ENCODE results near the gene PIK3AP1.
"Not testable (repeated sequence)": the region's sequence is repeated elsewhere in the genome, so short reads cannot be mapped to it uniquely, and the experiment has no call there.

PIK3AP1 gene

DNA sequence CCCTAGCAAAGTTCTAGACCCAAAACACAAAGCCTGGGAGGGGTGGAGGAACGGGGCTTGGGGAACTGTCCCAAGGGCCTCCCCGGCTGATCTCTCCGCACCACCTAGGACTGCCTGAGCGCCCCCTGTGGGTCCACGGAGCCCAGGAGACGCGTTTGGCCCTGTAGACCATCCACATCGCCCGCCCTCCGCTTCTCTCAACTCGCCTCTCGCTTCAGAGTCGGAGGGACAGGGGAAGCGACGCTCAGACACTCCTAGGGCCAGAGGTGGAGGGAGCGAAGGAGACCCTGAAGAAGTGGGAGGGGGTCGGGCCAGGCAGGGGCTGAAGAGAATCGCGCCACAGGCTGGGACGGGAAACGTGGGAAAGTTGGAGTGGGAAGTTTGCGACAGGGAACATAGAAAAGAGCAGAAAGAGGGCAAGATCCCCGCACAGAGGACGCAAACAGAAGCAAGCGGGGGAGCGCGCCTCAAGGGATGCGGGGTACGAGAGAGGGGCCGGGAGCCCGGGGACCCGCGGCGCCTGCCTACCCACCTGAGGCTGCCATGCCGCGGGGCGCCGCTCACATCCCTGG lies 378 bp downstream of the PIK3AP1 start:
- DNase-seq = peak; percentile 53

DNA sequence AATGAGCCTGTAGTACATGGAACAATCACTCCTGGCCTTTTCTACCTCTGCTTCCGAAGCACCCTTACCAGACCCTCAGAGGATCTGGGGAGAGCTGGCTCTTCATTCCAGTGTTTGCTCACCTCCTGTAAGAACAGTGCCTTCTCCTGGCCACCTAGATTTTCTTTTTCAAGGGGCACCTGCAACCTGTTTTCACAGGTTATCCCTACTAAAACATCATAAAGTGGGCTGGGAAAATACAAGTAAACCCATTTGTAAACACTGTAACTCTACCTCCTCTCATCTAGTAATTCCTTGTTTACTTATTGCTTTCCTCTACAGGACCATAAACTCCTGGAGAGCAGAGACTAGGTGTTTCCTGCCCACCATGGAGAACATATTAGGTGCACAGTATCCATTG lies 1.1 kb downstream of the PIK3AP1 start:
- DNase-seq = no peak

DNA sequence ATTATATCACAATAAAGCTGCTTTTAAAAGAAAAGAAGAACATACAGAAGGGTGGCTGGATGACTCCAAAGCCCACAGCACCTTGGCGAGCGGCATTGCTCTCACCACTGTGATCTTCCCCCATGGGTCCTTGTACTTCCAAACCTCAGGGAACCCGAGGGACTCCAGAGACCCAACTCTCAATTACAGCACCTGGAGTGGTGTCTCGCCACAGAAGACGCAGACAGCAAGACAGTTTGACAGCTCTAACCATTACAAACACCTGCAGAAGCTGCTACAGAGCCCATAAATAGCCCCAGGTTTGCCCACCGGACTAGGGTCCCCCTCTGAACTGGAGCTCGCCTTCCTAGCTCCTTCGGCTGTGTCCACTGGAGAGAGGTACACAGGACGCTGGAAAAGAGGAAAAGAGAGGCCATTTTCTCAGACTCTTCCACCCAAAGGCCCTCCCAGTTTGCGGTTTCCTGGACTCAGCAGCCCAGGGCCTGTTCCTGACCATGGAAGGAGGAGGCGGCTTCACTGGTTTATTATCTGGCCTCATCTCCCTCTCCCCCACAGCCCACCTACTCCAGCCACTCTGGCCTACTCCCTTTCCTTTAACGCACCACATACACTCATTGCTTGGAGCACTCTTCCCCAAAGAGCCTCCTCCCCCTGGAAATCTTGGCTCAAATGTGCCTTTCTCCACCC lies 1.9 kb downstream of the PIK3AP1 start:
- DNase-seq = no peak

DNA sequence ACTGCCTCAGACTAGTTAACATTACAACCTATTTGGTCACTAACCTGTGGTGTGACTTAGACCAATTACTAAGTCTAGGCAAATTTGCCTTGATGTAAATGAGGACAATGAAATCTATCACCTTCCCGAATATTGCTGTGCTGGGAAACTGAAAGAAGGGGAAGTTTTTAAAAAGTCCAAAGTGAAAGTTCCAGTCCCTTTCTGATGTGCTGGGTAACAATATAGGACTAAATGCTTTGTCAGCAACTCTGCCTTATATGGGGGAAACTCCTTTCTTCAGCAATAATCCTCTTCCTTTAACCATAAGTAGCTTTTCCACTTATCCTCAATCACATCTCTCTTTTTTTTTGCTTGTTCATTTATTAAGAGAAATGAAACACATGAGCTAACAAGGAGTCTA lies 3.9 kb downstream of the PIK3AP1 start:
- DNase-seq = no peak

DNA sequence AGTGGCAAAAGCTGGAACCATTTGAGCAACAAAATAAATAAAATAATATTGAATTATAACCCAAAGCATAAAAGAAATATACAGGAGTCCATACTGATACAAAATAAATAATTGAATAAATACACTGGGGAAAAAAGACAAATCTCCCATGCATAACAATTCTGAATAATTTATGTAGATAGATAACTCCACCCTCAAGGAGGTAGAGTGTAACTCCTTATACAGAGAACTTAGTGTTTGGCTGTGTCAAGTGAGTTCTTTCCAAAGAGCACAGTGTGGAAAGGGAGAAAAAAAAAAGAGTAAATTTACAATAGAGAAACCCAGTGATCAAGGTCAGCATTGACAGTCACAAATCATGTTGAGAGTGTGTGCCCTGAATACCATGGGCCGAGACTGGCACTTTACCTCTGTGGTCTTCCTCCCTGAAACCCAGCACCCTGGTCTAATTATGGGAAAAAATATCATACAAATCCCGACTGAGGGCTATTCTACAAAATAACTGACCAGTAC lies 5.5 kb downstream of the PIK3AP1 start:
- no peak for DNase-seq

DNA sequence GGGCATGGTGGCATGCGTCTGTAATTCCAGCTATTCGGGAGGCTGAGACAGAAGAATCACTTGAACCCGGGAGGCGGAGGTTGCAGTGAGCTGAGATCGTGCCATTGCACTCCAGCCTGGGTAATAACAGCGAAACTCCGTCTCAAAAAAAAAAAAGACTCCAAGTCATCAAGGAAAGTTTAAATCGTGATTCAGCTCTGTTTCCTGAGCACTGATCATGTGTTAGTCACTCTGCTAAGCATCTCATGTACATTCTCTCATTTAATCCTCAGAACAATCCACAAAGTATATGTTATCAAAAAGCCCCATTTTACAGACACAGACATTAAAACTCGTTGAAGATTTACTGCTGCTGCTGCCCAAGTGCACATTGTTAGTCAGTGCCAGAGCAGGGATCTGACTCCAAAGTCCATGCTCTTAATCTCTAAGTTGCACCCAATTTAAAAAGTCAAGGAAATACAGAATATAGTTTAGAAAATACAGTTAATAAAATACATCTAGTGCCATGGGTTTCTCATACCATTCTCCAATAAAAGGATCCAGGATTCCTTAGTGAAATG lies 6.2 kb downstream of the PIK3AP1 start:
- no peak for DNase-seq

DNA sequence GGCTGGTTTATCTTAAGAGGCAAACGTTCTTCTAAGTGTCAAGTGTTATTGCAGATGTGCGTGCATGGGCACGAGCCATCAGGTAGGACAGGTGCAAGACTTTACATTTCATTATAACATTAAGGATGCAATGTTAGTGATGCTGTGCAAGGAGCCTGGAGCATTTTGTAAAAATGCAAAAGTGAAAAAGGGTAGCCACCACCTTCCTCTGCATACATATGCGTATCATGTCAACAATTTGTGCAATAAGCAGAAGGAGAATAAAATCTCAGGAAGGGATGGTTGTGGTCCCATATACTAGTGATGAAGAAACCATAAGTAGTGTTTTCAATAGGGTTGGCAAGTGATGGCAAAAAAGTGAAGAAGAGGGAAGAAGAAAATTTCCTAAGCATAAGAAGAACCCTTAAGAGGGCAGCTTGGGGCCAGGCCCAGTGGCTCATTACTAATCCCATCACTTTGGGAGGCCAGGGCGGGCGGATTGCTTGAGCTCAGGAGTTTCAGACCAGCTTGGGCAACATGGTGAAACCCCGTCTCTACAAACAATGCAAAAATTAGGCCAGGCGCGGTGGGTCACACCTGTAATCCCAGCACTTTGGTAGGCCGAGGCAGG lies 7.5 kb downstream of the PIK3AP1 start:
- no peak for DNase-seq

DNA sequence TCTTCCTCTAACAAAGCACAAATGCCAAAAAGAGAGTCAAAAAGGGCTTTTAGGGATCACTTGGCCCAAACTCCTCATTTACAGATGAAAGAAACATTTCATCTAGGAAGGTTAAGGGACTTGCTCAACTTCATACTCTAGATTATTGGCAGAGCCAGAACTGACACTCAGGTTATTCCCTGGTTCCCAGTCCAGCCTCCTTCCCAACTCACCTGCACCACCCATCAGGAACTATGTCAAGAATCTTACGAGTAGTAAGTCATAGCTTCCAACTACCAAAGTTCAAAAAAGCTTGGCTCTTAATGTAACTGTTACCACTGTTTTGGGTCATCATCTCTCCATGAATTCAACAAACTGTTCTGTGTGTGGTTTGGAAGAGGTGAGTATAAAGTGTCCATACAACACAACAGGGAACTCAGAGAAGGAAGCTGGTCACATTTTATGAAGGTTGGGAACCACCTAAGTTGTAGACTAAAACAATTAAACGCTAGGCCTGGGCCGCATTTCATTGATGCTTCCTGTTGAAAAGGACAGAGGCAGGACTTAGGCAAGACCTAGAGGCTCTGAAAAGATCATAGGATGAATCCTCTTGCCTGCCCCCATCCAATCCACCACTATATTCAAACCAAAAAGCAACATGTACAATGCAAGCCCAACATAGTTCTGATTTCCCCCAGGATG lies 9.1 kb downstream of the PIK3AP1 start:
- no peak for DNase-seq

DNA sequence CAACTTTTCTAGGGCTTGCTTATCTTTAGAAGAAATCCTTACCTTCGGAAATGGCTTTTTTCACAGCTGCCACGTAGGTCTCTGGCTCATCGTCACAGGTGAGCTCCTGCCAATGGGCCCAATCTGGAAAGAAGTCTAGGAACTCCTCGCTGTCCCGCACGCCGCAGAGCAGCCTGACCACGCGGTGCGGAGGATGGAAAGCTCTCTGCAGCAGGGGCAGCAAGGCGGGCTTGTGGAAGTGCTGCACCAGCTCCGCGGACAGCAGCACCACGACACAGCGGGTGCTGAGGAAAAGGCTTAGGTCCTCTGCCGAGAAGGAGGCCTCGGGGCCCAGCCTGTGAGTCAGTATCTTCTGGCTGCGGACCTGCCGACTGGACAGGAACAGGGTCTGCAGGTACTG lies 10.8 kb downstream of the PIK3AP1 start:
- DNase-seq = no peak

DNA sequence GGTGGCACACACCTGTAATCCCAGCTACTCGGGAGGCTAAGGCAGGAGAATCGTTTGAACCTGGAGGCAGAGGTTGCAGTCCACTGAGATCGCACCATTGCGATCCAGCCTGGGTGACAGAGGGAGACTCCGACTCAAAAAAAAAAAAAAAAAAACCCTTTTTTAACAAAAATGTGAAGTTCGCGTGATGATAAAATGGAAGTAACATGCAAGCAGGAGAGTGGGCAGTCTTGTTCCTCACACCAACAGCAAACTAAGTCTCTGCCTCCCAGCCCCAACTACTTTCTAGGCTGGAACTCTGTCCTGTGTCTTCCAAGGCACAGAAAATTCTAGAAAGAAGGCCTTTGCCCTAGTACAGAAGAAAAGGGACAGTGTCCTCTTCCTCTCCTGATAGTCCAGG lies 11.3 kb downstream of the PIK3AP1 start:
- no peak for DNase-seq

DNA sequence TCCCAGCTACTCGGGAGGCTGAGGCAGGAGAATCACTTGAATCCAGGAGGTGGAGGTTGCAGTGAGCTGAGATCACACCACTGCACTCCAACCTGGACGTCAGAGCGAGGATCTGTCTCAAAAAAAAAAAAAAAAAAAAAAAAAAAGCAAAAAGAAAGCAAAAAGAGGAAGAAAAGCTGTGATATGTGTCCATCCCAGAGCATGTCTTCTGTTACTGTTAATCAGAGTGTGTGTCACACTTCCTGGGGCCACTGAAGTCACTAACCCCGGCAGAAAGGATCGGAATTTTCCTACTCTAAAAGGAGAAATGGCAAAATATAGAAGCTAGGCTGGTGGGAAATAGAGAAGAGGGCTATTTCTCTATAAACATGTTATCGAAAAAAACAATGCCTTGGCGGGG lies 11.9 kb downstream of the PIK3AP1 start:
- no peak for DNase-seq

DNA sequence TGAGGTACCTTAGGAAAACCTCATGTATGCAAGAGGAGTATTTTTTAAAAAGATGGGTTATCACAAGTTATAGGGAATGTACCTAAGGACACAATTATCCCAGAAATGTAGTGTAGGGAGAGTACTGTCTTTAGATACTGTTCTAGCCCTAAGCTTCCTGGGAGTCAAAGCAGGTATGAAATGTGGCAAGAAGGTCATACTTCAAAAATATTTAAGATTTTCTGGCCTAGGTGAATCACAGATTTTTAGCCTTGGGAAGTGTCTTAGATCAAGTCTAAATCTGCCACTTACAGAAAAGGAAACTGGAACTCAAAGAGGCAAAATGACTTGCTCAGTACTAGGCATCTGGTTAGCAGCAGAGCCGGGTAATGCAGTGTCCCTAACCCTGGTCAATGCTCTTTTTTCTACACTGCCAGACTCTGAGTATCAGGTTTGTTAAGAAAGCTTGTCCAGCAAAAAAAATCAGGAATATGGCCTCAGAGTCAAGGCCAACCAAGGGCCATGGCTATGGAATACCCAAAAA lies 13.9 kb downstream of the PIK3AP1 start:
- DNase-seq = no peak

DNA sequence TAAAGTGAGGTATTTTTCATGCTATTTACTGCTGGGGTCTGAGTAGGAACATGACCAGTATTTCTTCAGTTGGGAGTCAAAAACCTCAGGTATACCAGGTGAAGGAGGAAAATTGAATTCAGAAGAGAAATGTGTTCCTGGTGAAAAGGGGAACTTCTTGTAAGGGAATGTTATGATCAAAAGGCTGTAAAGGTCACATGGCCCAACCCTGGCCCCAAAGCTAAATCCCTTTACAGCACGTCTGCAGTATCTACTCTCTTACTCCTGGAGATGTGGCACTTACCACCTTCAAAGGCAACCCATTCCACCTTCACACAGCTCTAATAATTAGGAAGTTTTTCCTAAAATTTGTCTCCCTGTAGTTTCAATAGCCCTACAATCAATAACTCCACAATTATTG lies 15.2 kb downstream of the PIK3AP1 start:
- no peak for DNase-seq

DNA sequence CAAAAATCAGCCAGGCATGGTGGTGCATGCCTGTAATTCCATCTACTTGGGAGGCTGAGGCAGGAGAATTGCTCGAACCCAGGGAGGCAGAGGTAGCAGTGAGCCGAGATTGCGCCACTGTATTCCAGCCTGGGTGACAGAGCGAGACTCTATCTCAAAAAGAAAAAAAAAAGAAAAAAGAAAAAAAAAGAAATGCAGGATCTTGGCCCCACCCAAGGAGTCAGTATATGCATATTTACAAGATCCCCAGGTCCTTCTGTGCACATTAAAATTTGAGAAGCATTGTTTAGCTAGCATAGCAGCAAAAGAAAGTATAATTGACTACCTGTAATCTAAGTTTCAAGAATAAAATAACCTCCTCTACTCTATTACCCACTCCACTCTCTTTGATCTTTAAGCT lies 15.8 kb downstream of the PIK3AP1 start:
- DNase-seq = no peak

DNA sequence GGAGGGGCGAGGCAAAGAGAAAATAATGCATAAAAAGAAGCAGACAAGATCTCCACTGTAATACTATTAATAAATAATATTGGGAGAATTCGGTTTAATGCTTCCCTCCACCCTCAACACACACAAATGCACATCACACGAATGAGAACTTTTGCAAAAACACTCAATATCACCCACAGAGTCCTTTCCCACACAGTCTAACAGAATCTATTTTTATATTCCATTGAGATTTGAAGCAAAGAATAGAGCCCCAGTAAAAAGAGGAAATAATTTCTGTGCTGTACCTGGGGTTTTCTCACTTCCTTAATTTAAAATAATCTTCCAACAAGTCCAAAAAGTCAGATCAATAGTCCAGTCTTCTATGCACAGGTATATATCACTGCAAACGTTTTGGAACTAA lies 17.0 kb downstream of the PIK3AP1 start:
- no peak for DNase-seq

DNA sequence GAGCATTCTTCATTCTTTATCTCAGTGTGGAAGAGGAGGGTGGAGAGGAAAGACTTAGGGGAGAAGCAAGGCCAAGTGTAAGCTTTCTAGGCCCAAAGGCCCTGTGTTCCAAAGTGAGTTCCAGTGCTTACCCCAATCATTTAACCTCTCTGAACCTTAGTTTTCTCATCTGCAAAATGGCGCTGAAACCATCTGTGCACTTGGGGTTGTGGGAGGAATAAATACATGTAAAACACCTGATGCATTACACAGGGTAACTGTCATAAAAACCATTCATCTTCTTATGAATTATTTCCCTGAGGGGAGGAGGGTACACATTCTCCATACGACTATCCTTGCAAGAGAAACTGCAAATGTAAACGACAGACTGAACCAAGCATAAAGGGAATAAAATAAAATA lies 19.0 kb downstream of the PIK3AP1 start:
- DNase-seq = no peak

DNA sequence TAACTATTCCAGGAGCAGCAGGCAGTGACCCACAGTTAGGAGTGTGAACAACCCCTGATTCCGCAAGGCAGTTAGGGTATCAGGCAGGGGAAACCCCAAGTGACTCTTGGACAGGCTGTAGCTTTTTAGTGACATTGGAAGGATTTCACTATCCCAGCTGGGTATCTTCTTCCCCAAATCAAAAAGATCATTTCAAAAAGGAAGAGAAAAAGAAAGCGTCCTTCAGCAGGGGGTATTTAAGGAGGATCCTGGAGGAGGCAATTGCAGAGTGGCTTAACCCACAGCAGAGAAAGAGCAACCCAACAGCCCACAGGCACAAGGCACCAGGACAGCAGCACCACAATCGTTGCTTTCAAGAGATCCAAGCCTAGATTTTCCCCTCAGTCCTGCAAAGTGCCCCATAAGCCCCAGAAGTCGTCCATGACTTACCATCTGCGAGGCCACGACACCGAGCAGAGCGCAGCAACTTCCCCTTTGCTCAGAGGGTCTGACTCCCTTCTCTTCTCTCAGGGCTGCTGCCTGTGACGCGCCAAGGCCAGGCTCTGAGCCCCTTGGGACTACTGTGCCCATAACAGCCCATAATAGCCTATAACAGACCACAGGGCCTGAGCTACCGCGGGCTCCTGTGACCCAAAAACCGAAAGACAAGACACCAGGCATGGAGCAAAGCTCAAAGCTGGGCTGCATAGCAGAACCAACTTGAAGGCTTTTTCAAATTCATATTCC lies 19.8 kb downstream of the PIK3AP1 start:
- no peak for DNase-seq

DNA sequence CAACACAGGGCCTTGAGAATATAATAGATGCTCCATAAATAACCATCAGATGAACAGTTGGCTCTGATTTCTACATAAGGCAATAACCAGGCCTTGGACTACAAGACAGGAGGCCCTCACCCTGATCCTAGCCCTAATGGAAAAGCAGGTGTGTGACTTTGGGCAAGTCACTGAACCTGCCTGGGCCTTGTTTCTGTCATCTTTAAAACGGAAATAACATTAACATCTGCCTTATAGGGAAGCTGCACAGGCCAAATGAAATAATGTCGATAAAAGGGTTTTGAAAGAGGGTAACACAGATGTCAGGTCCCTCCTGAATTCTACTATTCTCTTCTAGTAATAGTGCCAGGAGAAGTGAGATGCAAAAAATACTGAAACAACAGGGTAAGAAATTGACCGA lies 20.7 kb downstream of the PIK3AP1 start:
- no peak for DNase-seq

DNA sequence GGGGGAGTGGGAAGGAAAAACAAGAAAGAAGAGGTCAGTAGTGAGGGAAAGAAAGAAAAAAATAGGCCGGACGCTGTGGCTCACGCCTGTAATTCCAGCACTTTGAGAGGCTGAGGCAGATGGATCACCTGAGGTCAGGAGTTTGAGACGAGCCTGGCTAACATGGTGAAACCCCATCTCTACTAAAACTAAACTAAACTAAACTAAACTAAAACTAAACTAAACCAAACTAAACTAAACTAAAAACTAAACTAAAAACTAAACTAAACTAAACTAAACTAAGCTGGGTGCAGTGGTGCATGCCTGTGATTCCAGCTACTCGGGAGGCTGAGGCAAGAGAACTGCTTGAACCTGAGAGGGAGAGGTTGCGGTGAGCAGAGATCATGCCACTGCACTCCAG lies 22.0 kb downstream of the PIK3AP1 start:
- not testable (repeated sequence) for DNase-seq

DNA sequence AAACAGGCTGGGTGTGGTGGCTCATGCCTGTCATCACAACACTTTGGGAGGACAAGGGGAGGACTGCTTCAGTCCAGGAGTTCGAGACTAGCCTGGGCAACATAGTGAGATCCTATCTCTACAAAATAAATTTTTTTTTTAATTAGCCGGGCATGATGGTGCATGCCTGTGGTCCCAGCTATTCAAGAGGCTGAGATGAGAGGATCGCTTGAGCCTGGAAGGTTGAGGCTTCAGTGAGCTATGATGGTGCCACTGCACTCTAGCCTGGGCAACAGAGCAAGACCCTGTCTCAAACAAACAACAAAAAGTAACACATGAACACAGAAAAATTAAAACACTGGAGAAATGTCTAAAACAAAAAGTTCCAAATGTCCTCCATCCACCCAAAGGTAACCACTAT lies 22.9 kb downstream of the PIK3AP1 start:
- no peak for DNase-seq

DNA sequence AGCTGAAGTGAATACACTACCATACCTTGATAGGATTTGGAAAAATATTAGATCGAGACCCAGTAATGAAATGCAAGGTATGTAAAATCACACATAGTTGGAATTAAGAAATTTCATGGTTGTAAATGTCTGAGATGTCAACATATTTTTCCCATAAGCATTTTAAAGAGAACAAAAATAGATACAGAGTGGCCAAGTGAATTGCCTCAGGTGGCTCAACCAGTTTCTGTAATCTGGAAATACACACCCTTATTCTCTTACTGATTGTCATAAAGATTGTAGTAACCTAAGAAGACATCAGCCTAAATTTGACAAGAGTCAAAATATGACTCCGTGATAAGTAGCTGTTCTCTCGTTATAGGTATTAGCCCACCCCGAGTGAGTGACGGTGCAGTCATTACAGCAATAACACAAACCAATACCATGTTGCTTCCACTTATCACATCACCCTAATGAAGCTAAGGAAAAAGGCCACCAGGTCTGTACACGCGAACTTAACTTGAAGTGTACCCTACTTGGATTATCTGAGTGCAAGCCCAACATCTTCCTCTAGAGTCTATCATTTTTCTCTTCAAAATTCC lies 23.4 kb downstream of the PIK3AP1 start:
- DNase-seq = no peak

DNA sequence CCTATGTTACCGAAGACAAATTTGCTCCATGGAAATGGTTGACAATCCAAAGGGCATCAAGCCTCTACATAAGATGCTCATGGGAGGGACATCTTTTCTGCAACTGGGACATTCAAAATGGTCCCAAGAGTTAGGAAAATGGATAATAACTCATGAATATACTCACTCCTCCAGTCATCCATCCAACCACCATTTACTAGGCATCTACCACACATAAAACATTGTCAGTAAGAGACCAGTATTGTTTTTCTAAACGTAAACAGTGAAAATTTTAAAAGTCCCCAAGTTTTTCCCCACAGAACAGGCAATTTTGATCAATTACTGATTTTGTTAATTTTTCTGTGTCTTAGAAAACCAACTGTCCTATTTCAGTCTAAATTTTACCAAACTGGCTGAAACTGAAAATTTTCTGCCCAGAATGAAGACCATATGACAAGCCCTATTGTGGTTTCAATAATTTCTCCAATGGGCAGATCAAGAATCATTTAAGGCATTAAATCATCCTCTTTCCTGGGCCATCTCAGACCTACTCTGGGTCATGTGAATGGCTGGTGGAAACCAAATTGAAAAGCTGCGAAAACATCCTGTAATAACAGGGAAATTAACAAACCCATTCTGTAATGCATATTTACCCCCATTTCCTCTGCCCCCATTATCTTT lies 24.2 kb downstream of the PIK3AP1 start:
- no peak for DNase-seq

All from stimulated activated CD4-positive, alpha-beta T cell treated with anti-CD3 and anti-CD28 coated beads, Interleukin-1b, Interleukin-23, amount 100 ng/mL, for 48 hours (primary cell).